A549 (cell line): ENCODE data around the gene ADORA1. TPM values are rescaled to one million over a fixed set of nuclear protein-coding genes. Genes with fewer than 3 reads are reported as not detected.

Experiments used
- ATAC-seq, 2 experiments: fragments of 200-7000 bp in 1 of 2; fragments of >200 bp in 1 of 2; cut with Nextera tagmentation in 1 of 2; cut with Tn5 transposase in 1 of 2; 3 replicates each; pipeline versions ENCODE4 v1.8.0 to v1.9.1; 2018 to 2020; ENCODE audit warnings: mild to moderate bottlenecking in 1 of 2, moderate library complexity in 1 of 2
- CTCF ChIA-PET: fragments of 300-600 bp; sonication (Branson Sonifier 250); formaldehyde crosslinking; extraction: SDS; loops from one replicate; lab custom pipeline; 2021; ENCODE audit warnings: antibody characterized with exemption, inconsistent platforms; lab: Yijun Ruan, JAX
- POLR2A ChIA-PET: fragments of 350-600 bp; formaldehyde crosslinking; extraction: SDS; loops from one replicate; lab custom pipeline; 2021; ENCODE audit warnings: antibody characterized with exemption, inconsistent platforms; lab: Yijun Ruan, JAX
- DNase-seq, 2 experiments: peaks; one replicate each; pipeline versions ENCODE4 v3.0.0 to v3.0.0-alpha.2; 2011 to 2016; ENCODE audit warnings: low read depth in 1 of 2, low spot score in 1 of 2
- FAIRE-seq: peaks from 2 replicates; lab custom pipeline; 2011; peaks lifted over from hg19 to GRCh38; lab: Jason Lieb, UNC
- H3K27ac ChIP-seq, 2 experiments: fragments of >200 bp; sonication (Bioruptor Twin); formaldehyde crosslinking; 3 replicates each; pipeline ENCODE4 v1.5.1; 2016 to 2017
- H3K4me1 ChIP-seq: fragments of >200 bp; sonication (Bioruptor Twin); formaldehyde crosslinking; 3 replicates; pipeline ENCODE4 v1.6.1; 2016
- H3K4me2 ChIP-seq: fragments of >200 bp; sonication (Bioruptor Twin); formaldehyde crosslinking; 3 replicates; pipeline ENCODE4 v1.6.1; 2016
- H3K4me3 ChIP-seq: fragments of >200 bp; sonication (Bioruptor Twin); formaldehyde crosslinking; 3 replicates; pipeline ENCODE4 v1.5.1; 2016
- H3K9me3 ChIP-seq: fragments of >200 bp; sonication (Bioruptor Twin); formaldehyde crosslinking; 3 replicates; pipeline ENCODE4 v1.6.1; 2016
- CBX2 ChIP-seq: fragments of 200-600 bp; sonication (generic); IDR thresholded peaks from 2 replicates; pipeline ENCODE4 v1.6.1; 2016; ENCODE audit warnings: low read depth, mild to moderate bottlenecking, borderline replicate concordance
- CEBPB ChIP-seq, 2 experiments: fragments of >200 bp in 1 of 2; sonication (Bioruptor Twin) in 1 of 2; formaldehyde crosslinking in 1 of 2; IDR thresholded peaks; 2 replicates each; pipeline ENCODE4 v1.6.1; 2012 to 2016
- CTCF ChIP-seq: fragments of >200 bp; sonication (Bioruptor Twin); formaldehyde crosslinking; IDR thresholded peaks from 3 replicates; pipeline ENCODE4 v1.5.1; 2016
- EHMT2 ChIP-seq: fragments of 200-600 bp; sonication (generic); IDR thresholded peaks from 2 replicates; pipeline ENCODE4 v1.6.1; 2016; ENCODE audit warnings: antibody characterized with exemption, low read depth, mild to moderate bottlenecking, moderate library complexity
- FOSB ChIP-seq: fragments of 250-450 bp; sonication (Bioruptor Pico); IDR thresholded peaks from 2 replicates; pipeline ENCODE4 v1.5.0; 2020; ENCODE audit warnings: mild to moderate bottlenecking, moderate library complexity
- FOXS1 ChIP-seq: fragments of 250-450 bp; sonication (Bioruptor Pico); IDR thresholded peaks from 2 replicates; pipeline ENCODE4 v1.5.0; 2020; ENCODE audit warnings: mild to moderate bottlenecking, moderate library complexity
- HDAC2 ChIP-seq: fragments of 200-600 bp; sonication (generic); IDR thresholded peaks from 2 replicates; pipeline ENCODE4 v1.6.1; 2016
- HOXB13 ChIP-seq: fragments of 250-450 bp; sonication (Bioruptor Pico); IDR thresholded peaks from 2 replicates; pipeline ENCODE4 v1.5.0; 2020; ENCODE audit warnings: low read depth, mild to moderate bottlenecking, moderate library complexity
- HOXB5 ChIP-seq: fragments of 250-450 bp; sonication (Bioruptor Pico); IDR thresholded peaks from 2 replicates; pipeline ENCODE4 v1.5.0; 2020; ENCODE audit warnings: mild to moderate bottlenecking, moderate library complexity
- JUN ChIP-seq, 2 experiments: fragments of >200 bp; sonication (Bioruptor Twin); formaldehyde crosslinking; IDR thresholded peaks; 2 replicates in 1 of 2; 3 replicates in 1 of 2; pipeline ENCODE4 v1.6.1; 2016 to 2017
- NFE2L2 ChIP-seq: fragments of 150-350 bp; conservative IDR thresholded peaks from 2 replicates; pipeline ENCODE4 v1.6.1; 2014; ENCODE audit warnings: low read length
- PBX3 ChIP-seq: IDR thresholded peaks from 2 replicates; pipeline ENCODE4 v1.6.1; 2012
- RAD21 ChIP-seq, 2 experiments: fragments of >200 bp in 1 of 2; sonication (Bioruptor Twin) in 1 of 2; formaldehyde crosslinking in 1 of 2; IDR thresholded peaks in 1 of 2; conservative IDR thresholded peaks in 1 of 2; 2 replicates in 1 of 2; 3 replicates in 1 of 2; pipeline ENCODE4 v1.6.1; 2012 to 2018; ENCODE audit warnings: inconsistent platforms in 1 of 2
- RARB ChIP-seq: fragments of 250-450 bp; sonication (Bioruptor Pico); IDR thresholded peaks from 2 replicates; pipeline ENCODE4 v1.8.0; 2021; ENCODE audit warnings: mild to moderate bottlenecking, moderate library complexity
- RCOR1 ChIP-seq: fragments of 150-350 bp; IDR thresholded peaks from 2 replicates; pipeline ENCODE4 v1.6.1; 2014; ENCODE audit warnings: antibody characterized with exemption, low read length, low read depth
- RFX5 ChIP-seq: fragments of 450-650 bp; IDR thresholded peaks from 2 replicates; pipeline ENCODE4 v1.7.1; 2014; ENCODE audit warnings: antibody characterized with exemption, mild to moderate bottlenecking, moderate library complexity
- USF2 ChIP-seq: fragments of 450-650 bp; IDR thresholded peaks from 2 replicates; pipeline ENCODE4 v1.6.1; 2014; ENCODE audit warnings: antibody characterized with exemption
- ZC3H11A ChIP-seq: fragments of 450-650 bp; IDR thresholded peaks from 2 replicates; pipeline ENCODE4 v1.6.1; 2014; ENCODE audit warnings: antibody characterized with exemption, mild to moderate bottlenecking
- WGBS: methylation state at CpG from one replicate; pipeline ENCODE4 v1.1.6; 2017; ENCODE audit errors: missing lambda C conversion rate; 5-methylcytosine and 5-hydroxymethylcytosine counted together
- polyA plus RNA-seq, 4 experiments: library from polyadenylated mRNA; depleted of rRNA in 3 of 4; stranded (reverse); fragments of >200 nt; fragmentation: RNase III in 1 of 4; extraction: RNeasy Plus Mini Kit Qiagen cat#74134 plus additional on column Dnase treatment in 1 of 4; gene quantifications; 2 replicates in 3 of 4; 3 replicates in 1 of 4; pipeline ENCODE4 v1.2.3, GENCODE V29; 2011 to 2017

The ADORA1 gene
- polyA plus RNA-seq, 2 of the 4 experiments (the other 2 are of a cell fraction), result 0.48 to 2.4 TPM

GRCh38 chr1:203085528-203086406 is 41.8 kb upstream of the ADORA1 start, which contains the start of gene MYOG (continued):
- TF ChIP-seq RCOR1, result no peak

- no peak overlapping the region for H3K27ac ChIP-seq
- ChIA-PET CTCF (interaction anchor here (0.6 to 1.9 kb wide), 6 partner anchors 13 to 760 kb away, joined by 3 to 5 read pairs (median 4); no protein-coding TSS in a partner anchor), POLR2A (no interaction called here)
- no peak for ATAC-seq
- TF ChIP-seq ZC3H11A, result no peak
- no peak for TF ChIP-seq CTCF
- no peak for TF ChIP-seq HOXB5
- no peak for TF ChIP-seq HDAC2
- no peak for TF ChIP-seq PBX3
- no peak for TF ChIP-seq NFE2L2
- no peak for TF ChIP-seq JUN (IDR thresholded peaks at IDR 0.05)
- no peak for TF ChIP-seq FOXS1 (CRISPR knock-in tag)
- TF ChIP-seq FOSB (CRISPR knock-in tag), result no peak
- no peak for TF ChIP-seq CBX2
- TF ChIP-seq, all 56 proteins: peak for 0
- Histone ChIP-seq H3K4me3 (no peak overlapping the region), H3K9me3 (no peaks in the 10 kb centered on the region), H3K4me1 (0 out of 3 replicates have a peak, but pooled peaks cover 7% of the 10 kb centered on the region), H3K4me2 (no peak overlapping the region)
- DNase-seq (no peak), FAIRE-seq (no peak)
- 72% methylated on average over 11 of the region's 11 CpGs for WGBS
These were observed 40.3 kb upstream of the ADORA1 start for GRCh38 chr1:203086992-203087763.

- ChIA-PET POLR2A (no interaction called here), CTCF (interaction anchor here (0.5 to 1.9 kb wide), 6 partner anchors 10 to 1011 kb away, joined by 3 to 6 read pairs (median 4); no protein-coding TSS in a partner anchor)
- WGBS, result 54% methylated on average over 3 of the region's 3 CpGs
- DNase-seq, result no peak
- no peak for ATAC-seq
- Histone ChIP-seq H3K4me3 (no peak overlapping the region), H3K4me1 (0 out of 3 replicates have a peak, but pooled peaks cover 7% of the 10 kb centered on the region), H3K27ac (no peak overlapping the region), H3K9me3 (no peaks in the 10 kb centered on the region), H3K4me2 (no peak overlapping the region)
- no peak for FAIRE-seq
- no peak for TF ChIP-seq CTCF
- TF ChIP-seq USF2, result no peak
- TF ChIP-seq RAD21 (conservative IDR thresholded peaks at IDR 0.05 in 1 of 2, IDR thresholded peaks at IDR 0.05 in 1 of 2), result no peak
- TF ChIP-seq RFX5, result no peak
- TF ChIP-seq RARB (CRISPR knock-in tag), result no peak
- no peak for TF ChIP-seq HOXB13
- TF ChIP-seq PBX3, result no peak
- no peak for TF ChIP-seq EHMT2
- no peak for TF ChIP-seq CEBPB (IDR thresholded peaks at IDR 0.05)
These were observed 39.1 kb upstream of the ADORA1 start for GRCh38 chr1:203088441-203088840.
